A673 (cell line): ENCODE data around the gene PROM1. TPM values are rescaled to one million over a fixed set of nuclear protein-coding genes. Genes with fewer than 3 reads are reported as not detected.

Experiments
- BruUV-seq: library from RNA; stranded (reverse); fragments of 400-500 nt; replicated peaks from 2 replicates; lab custom pipeline; 2021; lab: Mats Ljungman, UMichigan
- CTCF ChIA-PET: fragments of 300-600 bp; sonication (Branson Sonifier 250); formaldehyde crosslinking; loops from one replicate; lab custom pipeline; 2022; ENCODE audit warnings: antibody characterized with exemption; lab: Charles Lee
- POLR2A ChIA-PET: fragments of 300-600 bp; sonication (Branson Sonifier 250); formaldehyde crosslinking; loops from one replicate; lab custom pipeline; 2022; ENCODE audit warnings: antibody characterized with exemption; ENCODE audit not compliant: low non-redundant PET; lab: Charles Lee
- DNase-seq: peaks from one replicate; pipeline ENCODE4 v3.0.0-alpha.2; 2015; ENCODE audit warnings: low spot score
- H3K27ac ChIP-seq: fragments of 200-600 bp; sonication (generic); 2 replicates; pipeline ENCODE4 v1.5.1; 2016; ENCODE audit warnings: mixed run types, low read depth, mild to moderate bottlenecking, mixed read lengths, antibody characterized with exemption, low read length; ENCODE audit not compliant: poor library complexity, severe bottlenecking
- H3K27me3 ChIP-seq: fragments of 200-600 bp; sonication (generic); replicated peaks from 2 replicates; pipeline ENCODE4 v1.6.1; 2017; ENCODE audit warnings: mixed run types, low read depth, mild to moderate bottlenecking, mixed read lengths, antibody characterized with exemption, low read length; ENCODE audit not compliant: insufficient read depth, poor library complexity
- H3K36me3 ChIP-seq: fragments of 200-600 bp; sonication (generic); 2 replicates; pipeline ENCODE4 v1.6.1; 2016; ENCODE audit warnings: mixed run types, mild to moderate bottlenecking, mixed read lengths, antibody characterized with exemption, low read length; ENCODE audit not compliant: insufficient read depth, poor library complexity, severe bottlenecking
- H3K4me1 ChIP-seq: fragments of 200-600 bp; sonication (generic); 2 replicates; pipeline ENCODE4 v1.6.1; 2017; ENCODE audit warnings: mixed run types, mild to moderate bottlenecking, mixed read lengths, antibody characterized with exemption, low read length; ENCODE audit not compliant: insufficient read depth, poor library complexity, severe bottlenecking
- H3K4me3 ChIP-seq: fragments of 200-600 bp; sonication (generic); 2 replicates; pipeline ENCODE4 v1.5.1; 2016; ENCODE audit warnings: low read depth, mixed run types, mild to moderate bottlenecking, mixed read lengths, low read length; ENCODE audit not compliant: poor library complexity, severe bottlenecking
- H3K9me3 ChIP-seq: fragments of 200-600 bp; sonication (generic); 2 replicates; pipeline ENCODE4 v1.6.1; 2016; ENCODE audit warnings: mixed run types, low read depth, mild to moderate bottlenecking, mixed read lengths, antibody characterized with exemption, low read length; ENCODE audit not compliant: poor library complexity, severe bottlenecking
- CTCF ChIP-seq: fragments of 300-800, 200-600 bp; sonication (generic); conservative IDR thresholded peaks from 2 replicates; pipeline ENCODE4 v1.5.1; 2017; ENCODE audit warnings: low read depth, mild to moderate bottlenecking, antibody characterized with exemption, low read length, moderate library complexity, mixed read lengths
- EZH2 ChIP-seq: fragments of 200-600 bp; sonication (generic); IDR thresholded peaks from 2 replicates; pipeline ENCODE4 v1.6.1; 2017; ENCODE audit warnings: borderline replicate concordance, low read depth, mild to moderate bottlenecking, mixed read lengths, antibody characterized with exemption, low read length; ENCODE audit not compliant: poor library complexity, severe bottlenecking
- intact Hi-C: fragments of 100-400 bp; cut with micrococcal nuclease; formaldehyde crosslinking; loops from one replicate; pipeline ENCODE4 v1.10.0; 2022; ENCODE audit not compliant: unreplicated experiment
- total RNA-seq: library from RNA; stranded (reverse); gene quantifications from 2 replicates; pipeline ENCODE4 v1.2.3, GENCODE V29; 2021

The PROM1 gene
- total RNA-seq, 1 experiment from 2014 or later = 13.9 TPM

DNA sequence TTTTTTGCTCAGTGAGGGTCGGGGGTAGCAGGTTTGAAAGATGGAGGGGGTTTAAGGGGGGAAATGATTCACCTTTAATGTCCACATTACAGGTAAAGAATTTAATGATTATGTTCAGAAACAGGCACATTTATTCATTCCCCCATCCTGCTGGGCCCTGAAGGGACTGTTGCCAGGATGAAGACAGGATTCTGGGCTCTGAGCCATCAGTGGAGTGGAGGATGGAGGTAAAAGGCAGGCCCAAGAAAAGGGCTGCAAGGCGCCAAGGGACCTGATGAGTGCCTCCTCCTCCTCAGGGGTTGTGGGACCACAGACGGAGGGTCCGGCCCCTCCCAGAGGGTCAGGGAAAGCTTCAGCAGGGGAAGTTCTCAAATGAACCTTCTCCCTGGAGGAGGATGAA is 40.4 kb upstream of the PROM1 start:
- intact Hi-C loops = no loop called here
- ChIA-PET POLR2A (no interaction called here), CTCF (no interaction called here)
- Histone ChIP-seq H3K36me3 (no peaks in the 10 kb centered on the region), H3K4me3 (no peak overlapping the region), H3K27ac (no peak overlapping the region), H3K27me3 (no peaks in the 10 kb centered on the region), H3K9me3 (no peaks in the 10 kb centered on the region), H3K4me1 (peaks cover 3% of the 10 kb centered on the region)
- DNase-seq = no peak
- TF ChIP-seq EZH2 (no peak), CTCF (no peak)
- BruUV-seq = no TSS peak

- Histone ChIP-seq H3K27me3 (peaks cover 6% of the 10 kb centered on the region), H3K4me3 (no peak overlapping the region), H3K9me3 (no peaks in the 10 kb centered on the region), H3K4me1 (peaks cover 3% of the 10 kb centered on the region), H3K27ac (no peak overlapping the region), H3K36me3 (no peaks in the 10 kb centered on the region)
- no peak for TF ChIP-seq CTCF
- no peak for TF ChIP-seq EZH2
- BruUV-seq = no TSS peak
- POLR2A ChIA-PET = no interaction called here
- CTCF ChIA-PET = no interaction called here
- no peak for DNase-seq
- intact Hi-C loops = no loop called here
These were observed 39.7 kb upstream of the PROM1 start for GRCh38 chr4:16123356-16124084.

GRCh38 chr4:16122784-16123183 is 39.0 kb upstream of the PROM1 start:
- ChIA-PET POLR2A (no interaction called here), CTCF (no interaction called here)
- no peak for DNase-seq
- no TSS peak for BruUV-seq
- Histone ChIP-seq H3K4me1 (peaks cover 3% of the 10 kb centered on the region), H3K4me3 (no peak overlapping the region), H3K9me3 (no peaks in the 10 kb centered on the region), H3K27ac (no peak overlapping the region), H3K36me3 (no peaks in the 10 kb centered on the region), H3K27me3 (peaks cover 11% of the 10 kb centered on the region)
- TF ChIP-seq CTCF = no peak
- TF ChIP-seq EZH2 = no peak
- intact Hi-C loops = no loop called here
